ENCODE results near the gene ABHD17C. TPM values are rescaled to one million over a fixed set of nuclear protein-coding genes. Genes with fewer than 3 reads are reported as not detected.

ABHD17C gene
- total RNA-seq, 2 donors from 2014 or later = 3.6 to 5.3 TPM

GRCh38 chr15:80699981-80700380 is 4.9 kb downstream of the ABHD17C start:
- intact Hi-C loops (cut with DNase I) = no loop called here

GRCh38 chr15:80701676-80702311 is 6.7 kb downstream of the ABHD17C start:
- H3K36me3 ChIP-seq (replicated peaks in 1 of 2; ENCODE audit: insufficient read depth in 1 of 2, low read depth in 2 of 2) = no peaks in the 10 kb centered on the region
- no peak overlapping the region for H3K4me3 ChIP-seq
- H3K9me3 ChIP-seq = no peaks in the 10 kb centered on the region
- TF ChIP-seq CTCF (IDR thresholded peaks at IDR 0.05) (no peak), POLR2A (IDR thresholded peaks at IDR 0.05) (no peak)
- ATAC-seq (no peak), DNase-seq (no peak)
- H3K27ac ChIP-seq = peak overlapping the region in 1 of 4 donors; percentile 8
- no peaks in the 10 kb centered on the region for H3K27me3 ChIP-seq
- intact Hi-C loops (cut with DNase I) = no loop called here
- H3K4me1 ChIP-seq = peaks cover 4% of the 10 kb centered on the region
- WGBS, 2 donors = 56 to 77% methylated on average over 7 of the region's 7 CpGs

More at GRCh38 chr15:80699981-80700380, 4.9 kb downstream of the ABHD17C start:
- WGBS, 2 donors = 93 to 100% methylated on average over 1 of the region's 1 CpG
- no peaks in the 10 kb centered on the region for H3K27me3 ChIP-seq
- DNase-seq = no peak
- no peak for ATAC-seq
- H3K9me3 ChIP-seq = no peaks in the 10 kb centered on the region
- no peak overlapping the region for H3K27ac ChIP-seq
- H3K36me3 ChIP-seq (replicated peaks in 1 of 2; ENCODE audit: insufficient read depth in 1 of 2, low read depth in 2 of 2) = no peaks in the 10 kb centered on the region
- TF ChIP-seq CTCF (IDR thresholded peaks at IDR 0.05) (no peak), POLR2A (IDR thresholded peaks at IDR 0.05) (no peak)
- peaks cover 16% of the 10 kb centered on the region for H3K4me1 ChIP-seq
- no peak overlapping the region for H3K4me3 ChIP-seq

GRCh38 chr15:80703081-80703480 is 8.0 kb downstream of the ABHD17C start:
- H3K36me3 ChIP-seq (replicated peaks in 1 of 2; ENCODE audit: insufficient read depth in 1 of 2, low read depth in 2 of 2) = no peaks in the 10 kb centered on the region
- H3K27me3 ChIP-seq = no peaks in the 10 kb centered on the region
- 93 to 96% methylated on average over 5 of the region's 5 CpGs for WGBS, 2 donors
- H3K9me3 ChIP-seq = no peaks in the 10 kb centered on the region
- H3K4me3 ChIP-seq = no peak overlapping the region
- ATAC-seq (no peak), DNase-seq (no peak)
- TF ChIP-seq POLR2A (IDR thresholded peaks at IDR 0.05) = no peak
- TF ChIP-seq CTCF (IDR thresholded peaks at IDR 0.05) = no peak
- H3K27ac ChIP-seq = no peak overlapping the region
- H3K4me1 ChIP-seq = no peaks in the 10 kb centered on the region
- intact Hi-C loops (cut with DNase I) = no loop called here

GRCh38 chr15:80703965-80704364 is 8.9 kb downstream of the ABHD17C start:
- TF ChIP-seq POLR2A (IDR thresholded peaks at IDR 0.05) (no peak), CTCF (IDR thresholded peaks at IDR 0.05) (no peak)
- Histone ChIP-seq H3K9me3 (no peaks in the 10 kb centered on the region), H3K4me1 (no peaks in the 10 kb centered on the region), H3K36me3 (replicated peaks in 1 of 2; ENCODE audit: insufficient read depth in 1 of 2, low read depth in 2 of 2) (no peaks in the 10 kb centered on the region), H3K27ac (no peak overlapping the region), H3K27me3 (no peaks in the 10 kb centered on the region), H3K4me3 (no peak overlapping the region)
- WGBS, 2 donors = 78 to 93% methylated on average over 3 of the region's 3 CpGs
- DNase-seq (no peak), ATAC-seq (no peak)
- intact Hi-C loops (cut with DNase I) = no loop called here

GRCh38 chr15:80706161-80706560 is 11.1 kb downstream of the ABHD17C start:
- Histone ChIP-seq H3K4me1 (no peaks in the 10 kb centered on the region), H3K4me3 (no peak overlapping the region), H3K27me3 (no peaks in the 10 kb centered on the region), H3K27ac (no peak overlapping the region), H3K36me3 (replicated peaks in 1 of 2; ENCODE audit: insufficient read depth in 1 of 2, low read depth in 2 of 2) (no peaks in the 10 kb centered on the region), H3K9me3 (no peaks in the 10 kb centered on the region)
- intact Hi-C loops (cut with DNase I) = no loop called here
- 68% methylated on average over 8 of the region's 8 CpGs for WGBS, 2 donors
- ATAC-seq (no peak), DNase-seq (no peak)
- TF ChIP-seq POLR2A (IDR thresholded peaks at IDR 0.05) = no peak
- no peak for TF ChIP-seq CTCF (IDR thresholded peaks at IDR 0.05)
